GM21717 (cell line): ENCODE results near the gene CHAF1A.

Source experiments
- ATAC-seq: cut with Tn5 transposase; IDR thresholded peaks from one replicate; pipeline ENCODE4 v1.9.1; 2021; ENCODE audit warnings: mild to moderate bottlenecking, moderate library complexity; ENCODE audit not compliant: unreplicated experiment

CHAF1A gene

GRCh38 chr19:4366666-4367335 is 35.6 kb upstream of the CHAF1A start:
- no peak for ATAC-seq

GRCh38 chr19:4367336-4367723 is 35.1 kb upstream of the CHAF1A start:
- no peak for ATAC-seq

- no peak for ATAC-seq
These were observed 34.7 kb upstream of the CHAF1A start for GRCh38 chr19:4367781-4368127.

GRCh38 chr19:4368128-4368820 is 34.2 kb upstream of the CHAF1A start:
- ATAC-seq, result no peak

GRCh38 chr19:4369109-4369887 is 33.1 kb upstream of the CHAF1A start:
- ATAC-seq, result peak; percentile 45

- ATAC-seq, result peak; percentile 37
These were observed 32.6 kb upstream of the CHAF1A start for GRCh38 chr19:4369888-4370260.

- no peak for ATAC-seq
These were observed 31.9 kb upstream of the CHAF1A start for GRCh38 chr19:4370418-4371041.

- no peak for ATAC-seq
These were observed 30.9 kb upstream of the CHAF1A start for GRCh38 chr19:4371247-4372164.

GRCh38 chr19:4372165-4373012 is 30.1 kb upstream of the CHAF1A start:
- ATAC-seq, result no peak

- ATAC-seq, result no peak
These were observed 29.4 kb upstream of the CHAF1A start for GRCh38 chr19:4373013-4373367.

GRCh38 chr19:4373601-4374497 is 28.6 kb upstream of the CHAF1A start:
- ATAC-seq, result no peak

GRCh38 chr19:4374498-4375163 is 27.8 kb upstream of the CHAF1A start:
- no peak for ATAC-seq

GRCh38 chr19:4375164-4376027 is 27.0 kb upstream of the CHAF1A start:
- no peak for ATAC-seq

- ATAC-seq, result no peak
These were observed 26.3 kb upstream of the CHAF1A start for GRCh38 chr19:4376028-4376670.

- ATAC-seq, result no peak
These were observed 25.8 kb upstream of the CHAF1A start for GRCh38 chr19:4376671-4376990.

GRCh38 chr19:4376991-4377781 is 25.3 kb upstream of the CHAF1A start:
- no peak for ATAC-seq
